Coronary artery (tissue), 2 donors: ENCODE measurements around the gene ZDHHC14.

Experiments
- DNase-seq: peaks from one replicate; pipeline ENCODE4 v3.0.0-alpha.2; 2017; ENCODE audit warnings: low spot score
- H3K27ac ChIP-seq, 2 donors: fragments of 200-600 bp; sonication (generic); one replicate each; pipeline ENCODE4 v1.5.1; 2016 to 2019
- H3K4me3 ChIP-seq: fragments of 200-600 bp; sonication (generic); 2 replicates; pipeline ENCODE4 v1.5.1; 2016; ENCODE audit warnings: mild to moderate bottlenecking, moderate library complexity
- CTCF ChIP-seq: fragments of 200-600 bp; sonication (generic); IDR thresholded peaks from one replicate; pipeline ENCODE4 v1.5.1; 2019; ENCODE audit warnings: antibody characterized with exemption

ZDHHC14 gene

GRCh38 chr6:157607317-157608109, 226.5 kb downstream of the ZDHHC14 start:
- H3K4me3 ChIP-seq: no peak overlapping the region
- no peak overlapping the region for H3K27ac ChIP-seq
- DNase-seq: no peak
- TF ChIP-seq CTCF: no peak

- no peak overlapping the region for H3K27ac ChIP-seq
- no peak for DNase-seq
- no peak for TF ChIP-seq CTCF
- H3K4me3 ChIP-seq: no peak overlapping the region
Measured at GRCh38 chr6:157608221-157609075, 227.5 kb downstream of the ZDHHC14 start.

- TF ChIP-seq CTCF: no peak
- H3K4me3 ChIP-seq: no peak overlapping the region
- no peak overlapping the region for H3K27ac ChIP-seq
- DNase-seq: no peak
Measured at GRCh38 chr6:157609117-157609516, 228.1 kb downstream of the ZDHHC14 start.

- no peak for DNase-seq
- Histone ChIP-seq H3K4me3 (no peak overlapping the region), H3K27ac (no peak overlapping the region)
- TF ChIP-seq CTCF: no peak
Measured at GRCh38 chr6:157609556-157609955, 228.6 kb downstream of the ZDHHC14 start.

- Histone ChIP-seq H3K27ac (no peak overlapping the region), H3K4me3 (no peak overlapping the region)
- no peak for TF ChIP-seq CTCF
- DNase-seq: no peak
Measured at GRCh38 chr6:157610451-157610999, 229.5 kb downstream of the ZDHHC14 start.

GRCh38 chr6:157611406-157611805, 230.4 kb downstream of the ZDHHC14 start:
- no peak for TF ChIP-seq CTCF
- H3K27ac ChIP-seq: no peak overlapping the region
- H3K4me3 ChIP-seq: no peak overlapping the region
- no peak for DNase-seq
